Cortex of kidney (tissue), 1 donor: Measurements from ENCODE around the gene STX16.
"Not testable (repeated sequence)": the region's sequence is repeated elsewhere in the genome, so short reads cannot be mapped to it uniquely, and the experiment has no call there.

Source experiments
- DNase-seq: peaks from one replicate; lab custom pipeline; 2025; lab: John Stamatoyannopoulos, UW

STX16 gene

GRCh38 chr20:58636983-58637421 is 14.1 kb upstream of the STX16 start:
- no peak for DNase-seq

- no peak for DNase-seq
These were observed 13.4 kb upstream of the STX16 start for GRCh38 chr20:58637466-58638213.

GRCh38 chr20:58638467-58639181 is 12.5 kb upstream of the STX16 start:
- DNase-seq = no peak

- DNase-seq = no peak
These were observed 11.6 kb upstream of the STX16 start for GRCh38 chr20:58639182-58640146.

GRCh38 chr20:58640446-58640845 is 10.6 kb upstream of the STX16 start:
- no peak for DNase-seq

GRCh38 chr20:58642441-58642840 is 8.6 kb upstream of the STX16 start:
- no peak for DNase-seq

- not testable (repeated sequence) for DNase-seq
These were observed 8.2 kb upstream of the STX16 start for GRCh38 chr20:58642896-58643295.

- no peak for DNase-seq
These were observed 5.6 kb upstream of the STX16 start for GRCh38 chr20:58645412-58645968.

- DNase-seq = no peak
These were observed 4.8 kb upstream of the STX16 start for GRCh38 chr20:58646257-58646656.

GRCh38 chr20:58646703-58647102 is 4.4 kb upstream of the STX16 start:
- DNase-seq = no peak

- DNase-seq = no peak
These were observed 3.8 kb upstream of the STX16 start for GRCh38 chr20:58647162-58647795.

- no peak for DNase-seq
These were observed 3.1 kb upstream of the STX16 start for GRCh38 chr20:58647796-58648501.

GRCh38 chr20:58648502-58648825 is 2.6 kb upstream of the STX16 start:
- DNase-seq = not testable (repeated sequence)

GRCh38 chr20:58649288-58650180 is 1.5 kb upstream of the STX16 start:
- DNase-seq = no peak

GRCh38 chr20:58650181-58650775 is 805 bp upstream of the STX16 start:
- no peak for DNase-seq

GRCh38 chr20:58651559-58651945 is 469 bp downstream of the STX16 start:
- DNase-seq = no peak

GRCh38 chr20:58651946-58652605 is 993 bp downstream of the STX16 start:
- DNase-seq = no peak

GRCh38 chr20:58652606-58653294 is 1.7 kb downstream of the STX16 start:
- DNase-seq = no peak
